ENCODE measurements around the gene INSC. TPM values are rescaled to one million over a fixed set of nuclear protein-coding genes. Genes with fewer than 3 reads are reported as not detected.

INSC gene
- polyA plus RNA-seq, 6 donors from 2014 or later: not detected

DNA sequence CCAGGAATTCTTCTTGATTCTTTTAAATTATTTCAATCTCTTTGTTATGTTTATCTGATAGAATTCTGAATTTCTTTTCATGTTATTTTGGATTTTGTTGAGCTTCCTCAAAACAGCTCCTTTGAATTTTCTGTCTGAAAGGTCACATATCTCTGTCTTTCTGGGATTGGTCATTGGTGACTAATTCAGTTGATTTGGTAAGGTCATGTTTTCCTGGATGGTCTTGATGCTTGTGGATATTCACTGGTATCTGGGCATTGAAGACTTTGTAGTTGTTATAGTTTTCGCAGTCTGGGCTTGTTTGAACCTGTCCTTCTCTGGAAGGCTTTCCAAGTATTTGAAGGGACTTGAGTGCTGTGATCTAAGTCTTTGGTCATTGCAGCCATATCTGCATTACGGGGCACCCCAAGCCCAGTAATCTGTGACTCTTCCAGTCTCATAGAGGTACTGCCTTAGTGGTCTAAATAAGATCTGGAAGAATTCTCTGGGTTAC lies 18.9 kb upstream of the INSC start:
- H3K9me3 Mint-ChIP-seq: no peaks in the 10 kb centered on the region
- no peak overlapping the region for H3K4me3 Mint-ChIP-seq
- peaks cover 0 to 9% (median 9%) of the 10 kb centered on the region in 3 donors for H3K4me1 Mint-ChIP-seq
- H3K36me3 Mint-ChIP-seq: no peaks in the 10 kb centered on the region
- H3K27me3 Mint-ChIP-seq: peaks cover 29 to 39% (median 30%) of the 10 kb centered on the region in 3 donors
- H3K27ac Mint-ChIP-seq: no peak overlapping the region
- ATAC-seq (ENCODE audit: low read depth in 2 of 2) (no peak), DNase-seq (no peak)

DNA sequence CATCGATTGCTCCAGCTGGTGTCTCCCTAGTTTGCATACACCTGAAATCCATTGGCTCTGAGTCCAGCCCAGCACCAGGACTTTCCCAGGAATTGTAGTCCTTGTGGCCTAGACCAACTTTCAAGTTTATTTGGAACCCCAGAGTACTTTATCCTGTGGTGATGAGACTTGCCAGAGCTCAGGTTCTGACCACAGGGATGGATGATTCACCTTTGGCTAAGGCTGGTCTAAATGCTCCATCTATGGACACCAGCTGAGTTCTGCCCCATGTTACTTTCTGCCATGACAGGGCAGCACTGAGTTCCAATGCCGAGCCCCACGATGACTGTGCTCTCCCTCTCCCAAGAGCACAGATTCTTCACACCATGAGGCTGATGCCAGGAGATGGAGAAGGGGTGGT lies 17.3 kb upstream of the INSC start:
- ATAC-seq (ENCODE audit: low read depth in 2 of 2) (no peak), DNase-seq (no peak)
- H3K4me1 Mint-ChIP-seq: peaks cover 0 to 9% (median 8%) of the 10 kb centered on the region in 3 donors
- H3K27ac Mint-ChIP-seq: no peak overlapping the region
- H3K27me3 Mint-ChIP-seq: peaks cover 29 to 42% (median 30%) of the 10 kb centered on the region in 3 donors
- H3K4me3 Mint-ChIP-seq: no peak overlapping the region
- no peaks in the 10 kb centered on the region for H3K36me3 Mint-ChIP-seq
- H3K9me3 Mint-ChIP-seq: no peaks in the 10 kb centered on the region

DNA sequence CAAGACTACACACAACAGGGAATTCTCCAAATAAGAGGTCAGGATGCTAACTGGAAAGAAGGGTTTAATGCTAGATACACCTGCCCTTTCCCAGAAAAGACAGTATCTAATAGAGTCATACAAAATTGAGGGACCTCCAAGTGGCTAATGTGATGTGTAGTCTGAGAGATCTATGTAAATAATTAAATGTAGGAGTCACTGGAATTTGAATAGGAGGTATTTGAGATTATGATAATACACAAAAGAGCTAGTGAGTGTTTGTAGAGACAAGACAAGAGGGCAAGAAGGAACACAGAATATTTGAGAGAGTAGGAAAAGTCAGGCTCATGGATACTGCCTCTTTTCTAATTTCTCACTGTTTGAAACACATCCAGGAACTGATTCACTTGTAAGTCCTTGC lies 15.5 kb upstream of the INSC start:
- DNase-seq: no peak
- peaks cover 29 to 42% (median 30%) of the 10 kb centered on the region in 3 donors for H3K27me3 Mint-ChIP-seq

DNA sequence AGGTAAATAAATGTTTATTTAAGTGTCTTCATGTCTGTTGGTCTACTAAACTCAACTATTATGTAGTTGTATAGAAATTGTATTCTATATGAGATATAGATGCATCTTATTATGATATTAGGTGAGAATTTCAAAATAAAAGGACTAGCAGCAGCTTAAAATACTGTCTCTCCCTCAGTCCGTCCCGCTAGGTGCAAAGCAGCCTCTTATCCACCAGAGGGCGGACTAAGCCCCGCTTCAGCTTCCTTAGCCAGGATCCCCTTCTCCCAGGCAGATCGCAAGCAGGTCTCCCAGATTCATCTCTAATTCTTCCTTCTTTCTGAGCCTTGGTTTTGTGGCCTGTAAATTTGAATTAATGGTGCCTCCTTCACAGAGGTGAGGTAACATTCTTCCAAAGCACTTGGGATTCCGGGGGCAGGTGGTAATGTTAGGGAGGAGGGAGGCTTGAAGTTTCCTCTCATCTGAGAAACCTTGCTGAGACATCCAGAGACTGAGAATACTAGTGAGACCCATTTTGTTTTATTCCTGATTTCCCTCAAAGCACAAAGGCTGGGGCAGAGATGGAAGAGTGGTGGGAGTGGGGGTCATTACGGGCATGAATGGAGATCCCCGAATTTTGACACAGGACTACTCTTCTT lies 13.5 kb upstream of the INSC start:
- Mint-ChIP-seq H3K4me1 (peaks cover 5 to 12% (median 6%) of the 10 kb centered on the region in 3 donors), H3K27me3 (peaks cover 29 to 39% (median 30%) of the 10 kb centered on the region in 3 donors), H3K9me3 (peaks cover 5 to 22% (median 18%) of the 10 kb centered on the region in 7 donors), H3K4me3 (no peak overlapping the region), H3K27ac (peak overlapping the region in 1 of 6 donors; percentile 73), H3K36me3 (peaks cover 0 to 8% of the 10 kb centered on the region in 2 donors)
- ATAC-seq (ENCODE audit: low read depth in 2 of 2) (peak; percentile 50 to 66), DNase-seq (peak; percentile 45)

More for the DNA sequence above, 15.5 kb upstream of the INSC start:
- ATAC-seq (ENCODE audit: low read depth in 2 of 2): no peak
- H3K36me3 Mint-ChIP-seq: peaks cover 0 to 8% of the 10 kb centered on the region in 2 donors
- peaks cover 5 to 18% (median 16%) of the 10 kb centered on the region in 7 donors for H3K9me3 Mint-ChIP-seq
- peaks cover 0 to 4% (median 0%) of the 10 kb centered on the region in 3 donors for H3K4me1 Mint-ChIP-seq
- no peak overlapping the region for H3K27ac Mint-ChIP-seq
- no peak overlapping the region for H3K4me3 Mint-ChIP-seq

DNA sequence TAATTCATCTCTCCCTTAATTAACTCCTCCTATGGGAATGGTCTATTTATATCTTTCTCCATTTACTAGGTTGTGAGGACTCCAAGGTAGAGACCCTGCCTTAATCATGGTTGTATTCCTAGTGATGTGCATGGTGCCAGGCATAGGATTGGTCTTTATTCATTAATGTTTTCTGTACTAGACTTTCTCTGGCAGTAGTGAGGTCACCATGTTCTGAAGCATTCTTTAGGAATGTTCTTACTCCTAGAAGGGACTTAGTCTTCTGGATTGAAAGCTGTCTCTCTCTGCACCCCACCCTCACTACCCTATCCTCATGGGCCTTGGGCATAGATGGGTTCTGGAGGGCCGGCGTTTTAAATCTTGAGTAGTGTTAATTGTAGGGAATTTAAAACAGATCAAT lies 10.6 kb upstream of the INSC start:
- ATAC-seq (ENCODE audit: low read depth in 2 of 2) (no peak), DNase-seq (no peak)
- Mint-ChIP-seq H3K9me3 (peaks cover 5 to 22% (median 18%) of the 10 kb centered on the region in 7 donors), H3K4me3 (no peak overlapping the region), H3K27ac (peak overlapping the region in 1 of 6 donors; percentile 37), H3K4me1 (peaks cover 22 to 42% (median 31%) of the 10 kb centered on the region in 3 donors), H3K27me3 (peaks cover 12 to 13% (median 12%) of the 10 kb centered on the region in 3 donors), H3K36me3 (peaks cover 0 to 8% of the 10 kb centered on the region in 2 donors)

DNA sequence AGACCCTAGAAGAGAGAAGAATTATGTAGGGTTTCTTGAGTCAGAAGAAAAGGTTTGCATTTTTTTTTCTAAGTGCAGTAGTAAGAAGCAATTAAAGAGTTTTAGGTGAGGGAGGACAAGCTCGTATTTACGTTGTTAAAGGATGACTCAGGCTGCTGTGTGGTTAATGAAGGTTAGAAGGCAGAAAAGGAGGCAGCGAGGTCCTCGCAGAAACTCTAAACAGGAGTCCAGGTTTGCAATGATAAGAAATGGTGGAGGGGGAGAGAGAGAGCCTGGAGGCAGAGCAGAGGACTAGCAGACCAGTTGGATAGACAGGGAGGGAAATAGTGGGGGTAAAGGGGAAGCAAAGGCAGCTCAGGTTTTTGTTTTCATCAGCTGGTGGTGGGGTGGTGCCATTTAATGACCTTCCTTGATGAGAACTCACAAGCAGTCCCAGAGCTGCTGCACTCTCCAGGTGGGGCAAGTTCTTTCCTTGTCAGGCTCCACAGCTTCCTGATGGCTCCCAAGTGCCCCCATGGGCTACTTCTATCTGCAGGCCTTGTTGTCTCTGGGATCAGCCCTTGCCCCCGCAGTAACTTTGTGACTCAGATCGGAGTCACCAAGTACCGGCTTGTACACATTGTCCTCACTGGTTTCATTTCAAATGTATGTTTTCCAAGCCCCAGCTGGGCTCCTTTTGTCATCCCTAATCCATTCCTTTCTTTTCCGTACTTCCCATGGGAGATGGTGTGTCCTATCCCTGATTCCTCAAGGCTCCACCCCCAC lies 8.3 kb upstream of the INSC start:
- Mint-ChIP-seq H3K4me3 (peak overlapping the region in 1 of 8 donors; percentile 3), H3K4me1 (peaks cover 34 to 60% (median 49%) of the 10 kb centered on the region in 3 donors), H3K27ac (peak overlapping the region in 4 of 6 donors; percentile 4 to 67 (median 28)), H3K36me3 (peaks cover 0 to 8% of the 10 kb centered on the region in 2 donors), H3K27me3 (peaks cover 0 to under 1% (median 0%) of the 10 kb centered on the region in 3 donors), H3K9me3 (peaks cover 5 to 22% (median 18%) of the 10 kb centered on the region in 7 donors)
- no peak for ATAC-seq (ENCODE audit: low read depth in 2 of 2)
- no peak for DNase-seq

DNA sequence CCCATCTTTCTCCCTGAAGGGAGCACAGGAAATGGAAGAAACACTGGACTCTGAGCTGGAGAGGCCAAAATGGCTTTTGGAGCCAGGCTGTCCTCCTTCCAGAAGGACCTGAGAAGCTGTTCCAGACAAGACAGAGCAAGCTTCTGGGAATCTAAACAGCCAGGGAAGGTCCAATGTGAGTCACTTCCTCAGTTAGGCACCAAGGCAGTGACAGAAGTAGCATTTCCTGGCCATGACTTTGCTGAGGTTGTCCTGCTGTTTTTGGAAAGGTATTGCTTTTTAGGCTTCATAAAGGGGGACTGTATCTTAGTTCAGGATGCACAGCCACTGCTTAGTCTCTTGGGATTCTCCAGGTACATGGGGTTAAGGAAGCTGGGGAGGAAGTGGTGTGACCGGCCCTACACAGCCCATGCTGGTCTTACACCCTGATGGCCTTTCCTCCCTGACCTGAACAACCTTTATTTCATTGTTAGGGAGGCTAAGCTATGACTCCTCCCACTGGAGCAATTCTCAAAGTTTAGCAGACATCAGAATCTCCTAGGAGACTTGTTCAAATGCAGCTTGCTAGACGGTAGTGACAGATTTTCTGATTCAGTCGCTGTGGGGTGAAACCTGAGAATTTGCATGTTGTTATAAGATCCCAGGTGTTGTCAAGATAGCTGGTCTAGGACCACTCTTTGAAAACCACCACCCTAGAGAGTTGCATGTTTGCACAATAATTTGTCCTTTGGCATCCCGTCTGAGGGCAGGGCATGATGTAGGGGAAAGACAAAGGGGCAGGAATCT lies 6.8 kb upstream of the INSC start:
- peak overlapping the region in 3 of 8 donors; percentile 4 to 54 (median 26) for H3K4me3 Mint-ChIP-seq
- ATAC-seq (ENCODE audit: low read depth in 2 of 2): peak; percentile 60 to 71
- peak; percentile 28 for DNase-seq
- peak overlapping the region in 4 of 6 donors; percentile 1 to 70 (median 18) for H3K27ac Mint-ChIP-seq
- peaks cover 48 to 74% (median 62%) of the 10 kb centered on the region in 3 donors for H3K4me1 Mint-ChIP-seq
- H3K27me3 Mint-ChIP-seq: no peaks in the 10 kb centered on the region
- H3K9me3 Mint-ChIP-seq: peaks cover 4 to 17% (median 15%) of the 10 kb centered on the region in 7 donors
- H3K36me3 Mint-ChIP-seq: peaks cover 0 to 8% of the 10 kb centered on the region in 2 donors

DNA sequence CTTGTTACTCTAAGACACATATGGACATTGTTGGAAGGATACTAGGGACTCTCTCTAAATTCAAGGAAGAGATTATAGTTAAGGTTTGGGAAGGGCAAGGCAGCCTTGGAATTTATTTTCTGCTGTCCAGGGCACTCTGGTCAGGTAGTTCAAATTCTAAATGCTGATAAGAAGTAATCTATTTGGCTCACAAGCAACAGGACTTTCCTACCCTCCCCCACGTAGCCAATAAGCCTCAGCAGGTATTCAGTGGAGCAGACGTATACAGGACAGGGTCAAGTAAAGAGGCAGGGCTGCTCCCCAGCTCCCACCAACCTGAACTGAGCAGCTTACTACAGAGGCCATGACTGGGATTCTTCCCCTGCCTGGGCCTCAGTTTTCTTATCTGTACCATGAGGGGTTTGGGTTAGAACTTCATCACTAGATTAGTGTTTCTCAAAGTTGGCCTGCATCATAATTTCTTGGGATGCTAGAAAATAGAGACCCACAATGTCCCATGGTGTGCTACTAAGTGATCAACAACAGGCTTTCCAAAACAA lies 6.1 kb upstream of the INSC start:
- H3K27ac Mint-ChIP-seq: peak overlapping the region in 4 of 6 donors; percentile 1 to 70 (median 18)
- no peak for ATAC-seq (ENCODE audit: low read depth in 2 of 2)

DNA sequence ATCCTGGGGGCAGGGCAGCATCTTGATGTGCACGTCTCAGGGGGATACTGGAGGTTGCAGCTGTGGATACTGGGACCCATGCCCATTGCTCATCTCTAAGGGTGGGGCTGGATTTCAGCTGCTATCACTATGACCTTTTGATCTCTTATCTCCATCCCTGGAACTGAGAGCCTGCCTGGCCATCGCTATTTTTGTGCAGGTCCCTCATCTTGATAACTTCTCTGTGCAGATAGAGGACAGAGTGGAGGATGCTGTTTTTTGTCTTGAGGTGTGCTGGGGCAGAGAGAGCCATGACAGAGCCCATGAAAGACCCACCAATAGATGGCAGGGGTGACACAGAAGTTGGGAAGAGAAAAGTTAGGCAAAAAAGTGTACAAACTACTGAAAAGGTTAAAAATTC lies 5.1 kb upstream of the INSC start:
- Mint-ChIP-seq H3K9me3 (peaks cover 0 to 6% (median 0%) of the 10 kb centered on the region in 7 donors), H3K4me1 (peaks cover 65 to 88% (median 79%) of the 10 kb centered on the region in 3 donors), H3K27me3 (peaks cover under 1 to 4% (median 1%) of the 10 kb centered on the region in 3 donors), H3K36me3 (no peaks in the 10 kb centered on the region), H3K27ac (peak overlapping the region in 1 of 6 donors; percentile 27), H3K4me3 (no peak overlapping the region)
- DNase-seq (no peak), ATAC-seq (ENCODE audit: low read depth in 2 of 2) (no peak)

More for the DNA sequence above, 6.1 kb upstream of the INSC start:
- Mint-ChIP-seq H3K9me3 (peaks cover under 1 to 13% (median 7%) of the 10 kb centered on the region in 7 donors), H3K4me1 (peaks cover 56 to 81% (median 70%) of the 10 kb centered on the region in 3 donors), H3K4me3 (peak overlapping the region in 4 of 8 donors; percentile 2 to 54 (median 10)), H3K36me3 (peaks cover 0 to 3% of the 10 kb centered on the region in 2 donors), H3K27me3 (peaks cover 0 to 3% (median 0%) of the 10 kb centered on the region in 3 donors)
- no peak for DNase-seq

DNA sequence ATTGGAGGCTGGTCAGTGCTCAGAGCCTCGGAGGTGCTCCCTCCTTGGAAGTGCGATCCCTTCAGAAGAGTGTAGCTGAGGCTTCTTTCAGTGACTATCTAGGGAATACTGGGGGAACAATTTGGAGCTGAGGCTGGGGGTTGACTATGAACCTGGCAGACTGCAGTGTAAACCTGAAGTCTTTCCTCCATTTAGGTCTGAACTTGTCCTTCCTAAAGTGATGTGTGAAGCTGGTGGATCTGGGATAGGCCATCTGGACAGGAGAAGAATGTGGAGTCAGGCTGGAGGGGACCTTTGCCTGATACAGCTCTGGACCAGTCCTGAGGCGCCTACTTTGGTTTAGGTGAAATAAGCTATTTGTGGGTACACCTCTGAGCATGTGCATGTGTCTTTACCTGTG lies 3.5 kb upstream of the INSC start:
- peaks cover 69 to 90% (median 83%) of the 10 kb centered on the region in 3 donors for H3K4me1 Mint-ChIP-seq
- no peak for ATAC-seq (ENCODE audit: low read depth in 2 of 2)
- peaks cover 0 to 3% (median 0%) of the 10 kb centered on the region in 7 donors for H3K9me3 Mint-ChIP-seq
- H3K27ac Mint-ChIP-seq: peak overlapping the region in 4 of 6 donors; percentile 62 to 90 (median 72)
- no peak for DNase-seq
- H3K36me3 Mint-ChIP-seq: peaks cover 0 to under 1% of the 10 kb centered on the region in 2 donors
- peaks cover 10 to 12% (median 12%) of the 10 kb centered on the region in 3 donors for H3K27me3 Mint-ChIP-seq
- H3K4me3 Mint-ChIP-seq: no peak overlapping the region

DNA sequence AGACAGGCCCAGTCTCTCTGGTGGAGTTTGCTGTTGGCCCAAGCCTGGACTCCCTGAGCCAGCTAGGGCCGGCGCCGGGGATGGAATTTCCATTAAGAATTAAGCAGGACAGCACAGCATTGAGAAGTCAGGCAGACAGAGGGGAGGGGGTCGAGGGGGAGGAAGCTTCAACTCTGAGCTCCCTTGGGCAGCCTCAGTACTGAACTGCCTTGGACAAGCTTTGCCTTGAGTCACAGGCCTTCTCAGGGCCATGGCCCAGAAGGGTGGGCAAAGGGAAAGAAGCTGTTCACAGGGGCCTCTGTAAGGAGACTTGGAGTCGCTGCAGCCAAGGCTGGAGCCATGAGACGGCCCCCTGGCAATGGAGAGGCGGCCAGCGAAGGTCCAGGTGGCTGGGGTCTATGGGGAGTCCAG lies 2.6 kb upstream of the INSC start:
- Mint-ChIP-seq H3K27me3 (peaks cover 12 to 22% (median 21%) of the 10 kb centered on the region in 3 donors), H3K9me3 (peaks cover 0 to 3% (median 0%) of the 10 kb centered on the region in 7 donors), H3K27ac (peak overlapping the region; percentile 62 to 90 (median 74)), H3K4me1 (peaks cover 70 to 87% (median 83%) of the 10 kb centered on the region in 3 donors), H3K36me3 (peaks cover 0 to 4% of the 10 kb centered on the region in 2 donors), H3K4me3 (peak overlapping the region in 4 of 8 donors; percentile 32 to 77 (median 52))
- ATAC-seq (ENCODE audit: low read depth in 2 of 2): no peak
- DNase-seq: no peak

DNA sequence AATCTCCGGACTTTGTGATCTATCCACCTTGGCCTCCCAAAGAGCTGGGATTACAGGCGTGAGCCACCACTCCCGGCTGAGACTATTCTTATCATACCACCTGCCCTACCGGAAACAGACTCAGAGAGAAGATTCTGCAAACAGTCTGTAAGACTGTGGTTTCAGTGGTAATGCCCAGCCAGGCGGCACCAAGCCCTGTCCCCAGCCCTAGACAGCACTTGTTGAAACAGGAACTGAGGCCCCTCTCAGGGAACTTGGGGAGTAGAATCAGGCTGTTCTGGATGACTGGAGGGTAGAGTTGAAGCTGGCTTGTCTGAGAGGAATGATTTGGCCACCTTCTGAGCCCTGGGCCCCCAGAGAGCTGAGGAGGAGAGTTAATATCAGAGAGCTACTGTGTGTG lies 1.3 kb upstream of the INSC start:
- Mint-ChIP-seq H3K4me3 (peak overlapping the region; percentile 62 to 95 (median 90)), H3K27me3 (peaks cover 12 to 26% (median 22%) of the 10 kb centered on the region in 3 donors), H3K4me1 (peaks cover 64 to 80% (median 74%) of the 10 kb centered on the region in 3 donors), H3K9me3 (peaks cover 0 to 3% (median 0%) of the 10 kb centered on the region in 7 donors), H3K27ac (peak overlapping the region; percentile 89 to 99 (median 94)), H3K36me3 (peaks cover 0 to 4% of the 10 kb centered on the region in 2 donors)
- ATAC-seq (ENCODE audit: low read depth in 2 of 2) (peak; percentile 97 to 98), DNase-seq (peak; percentile 86)

All from naive B cell (primary cell).